GM12878 (cell line): Measurements from ENCODE around the gene ROCK2. TPM values are rescaled to one million over a fixed set of nuclear protein-coding genes. Genes with fewer than 3 reads are reported as not detected.

ENCODE experiments used
- ATAC-seq: fragments of 200-7000 bp; cut with Tn5 transposase; 3 replicates; pipeline ENCODE4 v1.9.1; 2020; ENCODE audit warnings: mild to moderate bottlenecking, moderate library complexity
- BruUV-seq: library from RNA; stranded (reverse); fragments of 400-500 nt; replicated peaks from 2 replicates; lab custom pipeline; 2021; lab: Mats Ljungman, UMichigan
- CTCF ChIA-PET: fragments of 300-600 bp; sonication (Branson Sonifier 250); formaldehyde crosslinking; extraction: SDS; loops from one replicate; lab custom pipeline; 2021; ENCODE audit warnings: inconsistent platforms; lab: Yijun Ruan, JAX
- POLR2A ChIA-PET: fragments of 350-600 bp; formaldehyde crosslinking; extraction: SDS; loops from one replicate; lab custom pipeline; 2021; ENCODE audit warnings: inconsistent platforms; lab: Charles Lee
- RAD21 ChIA-PET: fragments of 300-600 bp; sonication (Branson Sonifier 250); formaldehyde crosslinking; loops from one replicate; lab custom pipeline; 2023; ENCODE audit warnings: antibody characterized with exemption; ENCODE audit not compliant: unreplicated experiment; lab: Charles Lee
- SMC1A ChIA-PET: fragments of 300-600 bp; sonication (Branson Sonifier 250); formaldehyde crosslinking; loops from one replicate; lab custom pipeline; 2023; ENCODE audit not compliant: unreplicated experiment, uncharacterized antibody; lab: Charles Lee
- DNase-seq: peaks from one replicate; pipeline ENCODE4 v3.0.0-alpha.2; 2011; ENCODE audit warnings: low read depth, low spot score
- FAIRE-seq: peaks from 3 replicates; lab custom pipeline; 2011; peaks lifted over from hg19 to GRCh38; lab: Jason Lieb, UNC
- H2AFZ ChIP-seq: 2 replicates; pipeline ENCODE4 v1.6.0; 2011; ENCODE audit warnings: low read depth, low read length, control low read depth; ENCODE audit not compliant: control insufficient read depth
- H3K27ac ChIP-seq: 2 replicates; pipeline ENCODE4 v1.5.1; 2011; ENCODE audit warnings: control low read depth; ENCODE audit not compliant: control insufficient read depth, insufficient read depth
- H3K27me3 ChIP-seq, 2 experiments: replicated peaks in 1 of 2; 2 replicates each; pipeline versions ENCODE4 v1.6.0 to v1.6.1; 2011; ENCODE audit warnings: low read length in 1 of 2; ENCODE audit not compliant: control insufficient read depth in 2 of 2, insufficient read depth in 2 of 2
- H3K36me3 ChIP-seq, 2 experiments: 2 replicates each; pipeline ENCODE4 v1.5.1; 2011; ENCODE audit warnings: low read length in 1 of 2; ENCODE audit not compliant: control insufficient read depth in 2 of 2, insufficient read depth in 2 of 2
- H3K4me1 ChIP-seq: 2 replicates; pipeline ENCODE4 v1.6.1; 2011; ENCODE audit warnings: mild to moderate bottlenecking, low read length, moderate library complexity, mixed read lengths; ENCODE audit not compliant: control insufficient read depth, insufficient read depth
- H3K4me2 ChIP-seq: 2 replicates; pipeline ENCODE4 v1.6.0; 2011; ENCODE audit warnings: control low read depth; ENCODE audit not compliant: control insufficient read depth, insufficient read depth
- H3K4me3 ChIP-seq: fragments of 200-600 bp; sonication (generic); 2 replicates; pipeline ENCODE4 v1.5.1; 2016
- H3K79me2 ChIP-seq: 2 replicates; pipeline ENCODE4 v1.6.0; 2011; ENCODE audit warnings: low read length; ENCODE audit not compliant: control insufficient read depth, insufficient read depth
- H3K9ac ChIP-seq: 2 replicates; pipeline ENCODE4 v1.8.0; 2011; ENCODE audit warnings: low read length, control low read depth, mixed read lengths; ENCODE audit not compliant: control insufficient read depth, insufficient read depth
- H3K9me3 ChIP-seq: replicated peaks from 3 replicates; pipeline ENCODE4 v1.5.1; 2011; ENCODE audit warnings: mild to moderate bottlenecking, low read length; ENCODE audit not compliant: control insufficient read depth, insufficient read depth
- H4K20me1 ChIP-seq: 2 replicates; pipeline ENCODE4 v1.6.0; 2011; ENCODE audit not compliant: control insufficient read depth, insufficient read depth
- ASH2L ChIP-seq: fragments of 300-600, 200-600 bp; sonication (generic); IDR thresholded peaks from 2 replicates; pipeline ENCODE4 v1.6.1; 2017; ENCODE audit warnings: low read depth, mild to moderate bottlenecking, borderline replicate concordance
- BMI1 ChIP-seq: fragments of 450-650 bp; IDR thresholded peaks from 2 replicates; pipeline ENCODE4 v1.6.1; 2016; ENCODE audit warnings: mild to moderate bottlenecking, moderate library complexity, borderline replicate concordance
- CBX5 ChIP-seq: sonication (generic); IDR thresholded peaks from 2 replicates; pipeline ENCODE4 v1.6.1; 2016; ENCODE audit warnings: low read depth, moderate library complexity, mild to moderate bottlenecking, inconsistent platforms
- CREM ChIP-seq: IDR thresholded peaks from 2 replicates; pipeline ENCODE4 v1.6.1; 2014; ENCODE audit warnings: antibody characterized with exemption, low read depth
- HDGF ChIP-seq: fragments of 450-650 bp; IDR thresholded peaks from 2 replicates; pipeline ENCODE4 v1.6.1; 2016; ENCODE audit warnings: antibody characterized with exemption
- MYC ChIP-seq: IDR thresholded peaks from 2 replicates; pipeline ENCODE4 v1.6.1; 2011; ENCODE audit warnings: mild to moderate bottlenecking, low read length, moderate library complexity, inconsistent platforms; ENCODE audit not compliant: insufficient read depth, insufficient replicate concordance, insufficient read length, severe bottlenecking
- POU2F2 ChIP-seq: IDR thresholded peaks from 3 replicates; pipeline ENCODE4 v1.6.1; 2011; ENCODE audit warnings: low read depth, mild to moderate bottlenecking, low read length, borderline replicate concordance
- SUZ12 ChIP-seq: fragments of 200-600 bp; sonication (generic); IDR thresholded peaks from one replicate; pipeline ENCODE4 v1.6.1; 2018; ENCODE audit warnings: antibody characterized with exemption, mild to moderate bottlenecking; ENCODE audit not compliant: unreplicated experiment
- WGBS: methylation state at CpG from one replicate; pipeline ENCODE4 v1.1.6; 2016; ENCODE audit warnings: low lambda C conversion rate; ENCODE audit not compliant: insufficient replicate concordance, insufficient coverage; ENCODE audit errors: missing lambda C conversion rate; 5-methylcytosine and 5-hydroxymethylcytosine counted together
- in situ Hi-C: fragments of 300-500 bp; cut with MboI; formaldehyde crosslinking; loops from 9 replicates; pipeline ENCODE4 v1.14.3; 2018; ENCODE audit warnings: mixed read lengths
- intact Hi-C: fragments of 100-400 bp; cut with micrococcal nuclease; formaldehyde crosslinking; loops from one replicate; pipeline ENCODE4 v1.14.2; 2022; ENCODE audit not compliant: unreplicated experiment
- polyA plus RNA-seq, 11 experiments: library from polyadenylated mRNA; depleted of rRNA in 4 of 11; unstranded in 6 of 11; stranded (reverse) in 5 of 11; fragments of >200 nt; fragmentation: Nextera tagmentation in 4 of 11; fragmentation: Illumina TruSeq in 1 of 11; extraction: Ambion mirVana in 4 of 11; extraction: Trizol in 1 of 11; gene quantifications; 1 replicate in 1 of 11; 2 replicates in 10 of 11; pipeline versions ENCODE4 v1.2.1 to v1.2.3, GENCODE V29; 2011 to 2016; ENCODE audit warnings: inconsistent platforms in 2 of 11, missing spikeins in 2 of 11, low read depth in 1 of 11
- total RNA-seq, 4 experiments: library from RNA; depleted of rRNA in 3 of 4; stranded (reverse); fragments of >200 nt in 3 of 4; fragmentation: Illumina TruSeq in 1 of 4; extraction: Trizol in 1 of 4; gene quantifications; 2 replicates each; pipeline versions ENCODE4 v1.2.1 to v1.2.3, GENCODE V29; 2013 to 2021
- TF ChIP-seq, protein P1 (sequence below): IDR thresholded peaks from 2 replicates; pipeline ENCODE4 v1.6.1; 2012; ENCODE audit warnings: low read depth, low read length, improper control_type of control experiment

Gene ROCK2
- total and polyA plus RNA-seq, 10 of the 15 experiments (the other 5 are each of a cell fraction or from before 2014, with no cell fraction given): 4.6 to 22.1 (median 8.3) TPM

DNA sequence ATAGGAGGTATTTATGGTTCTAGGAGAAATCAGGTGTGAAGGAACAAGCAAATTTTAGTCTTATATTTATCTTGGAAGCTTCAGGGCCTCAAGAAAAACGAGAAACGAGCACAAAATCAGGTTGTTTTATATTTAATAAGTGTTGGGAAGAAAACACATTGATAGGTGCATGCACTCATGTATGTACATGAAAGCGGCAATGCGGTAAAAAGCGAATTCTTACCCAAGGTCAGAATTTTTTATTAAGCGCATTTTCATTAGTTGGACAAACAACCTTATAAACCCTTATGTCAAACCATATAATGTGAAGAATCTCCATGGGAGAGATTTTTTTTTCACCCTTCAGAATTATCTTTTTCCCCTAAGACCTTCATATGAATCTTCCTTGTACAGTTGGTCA, 163.8 kb downstream of the ROCK2 start:
- RAD21 ChIA-PET: no interaction called here
- in situ Hi-C loops: no loop called here
- CTCF ChIA-PET: no interaction called here
- Histone ChIP-seq H3K27me3 (no peaks in the 10 kb centered on the region), H4K20me1 (no peaks in the 10 kb centered on the region), H3K4me2 (no peak overlapping the region), H3K36me3 (peaks cover 0 to 4% of the 10 kb centered on the region in 2 experiments; a peak in 1 of 4 replicates), H3K79me2 (no peaks in the 10 kb centered on the region), H3K9ac (no peak overlapping the region), H3K4me1 (no peaks in the 10 kb centered on the region), H2AFZ (no peak overlapping the region), H3K9me3 (no peaks in the 10 kb centered on the region), H3K27ac (no peak overlapping the region), H3K4me3 (no peak overlapping the region)
- no TSS peak for BruUV-seq
- SMC1A ChIA-PET: no interaction called here
- POLR2A ChIA-PET: no interaction called here
- intact Hi-C loops: no loop called here
- DNase-seq (no peak), FAIRE-seq (no peak), ATAC-seq (no peak)
- 90% methylated on average over 6 of the region's 6 CpGs for WGBS
- TF ChIP-seq POU2F2 (no peak), HDGF (no peak), CREM (no peak), MYC (no peak), ASH2L (no peak)

DNA sequence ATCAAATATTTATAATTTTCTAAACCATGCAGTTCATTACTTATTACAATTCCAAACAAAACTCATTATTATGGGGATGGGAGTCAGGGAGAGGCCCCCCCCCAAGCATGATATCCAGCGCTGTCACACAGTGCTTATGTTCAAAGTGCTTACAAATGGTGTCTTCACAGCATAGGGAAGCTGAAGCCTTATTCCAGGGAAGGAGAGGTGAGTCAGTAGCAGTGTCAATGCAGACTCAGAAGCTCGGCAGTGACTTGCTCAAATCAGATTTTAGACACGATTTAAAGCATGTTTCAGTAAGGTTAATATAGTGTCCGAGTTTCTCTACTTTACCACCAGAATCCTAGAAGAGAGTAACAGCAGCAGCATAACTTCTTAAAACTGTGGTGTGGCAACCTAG, 164.5 kb downstream of the ROCK2 start:
- in situ Hi-C loops: no loop called here
- Histone ChIP-seq H3K27ac (no peak overlapping the region), H3K4me2 (no peak overlapping the region), H3K79me2 (no peaks in the 10 kb centered on the region), H3K36me3 (peaks cover 0 to 4% of the 10 kb centered on the region in 2 experiments; a peak in 1 of 4 replicates), H4K20me1 (no peaks in the 10 kb centered on the region), H3K9ac (no peak overlapping the region), H2AFZ (no peak overlapping the region), H3K4me1 (no peaks in the 10 kb centered on the region), H3K27me3 (no peaks in the 10 kb centered on the region), H3K9me3 (no peaks in the 10 kb centered on the region), H3K4me3 (no peak overlapping the region)
- intact Hi-C loops: no loop called here
- SMC1A ChIA-PET: no interaction called here
- no TSS peak for BruUV-seq
- WGBS: 75% methylated on average over 4 of the region's 4 CpGs
- no peak for DNase-seq
- FAIRE-seq: no peak
- no peak for TF ChIP-seq CBX5
- TF ChIP-seq SUZ12: no peak
- no peak for TF ChIP-seq BMI1
- TF ChIP-seq, protein P1, sequence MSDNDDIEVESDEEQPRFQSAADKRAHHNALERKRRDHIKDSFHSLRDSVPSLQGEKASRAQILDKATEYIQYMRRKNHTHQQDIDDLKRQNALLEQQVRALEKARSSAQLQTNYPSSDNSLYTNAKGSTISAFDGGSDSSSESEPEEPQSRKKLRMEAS: no peak
- CTCF ChIA-PET: no interaction called here
- POLR2A ChIA-PET: no interaction called here
- ATAC-seq: no peak
- RAD21 ChIA-PET: interaction anchor here (1.1 kb wide), 1 partner anchor 24 kb away, joined by 3 read pairs; no protein-coding TSS in a partner anchor
